GM18861 (cell line): Measurements from ENCODE around the gene ZNF609.
"Not testable (repeated sequence)": the region's sequence is repeated elsewhere in the genome, so short reads cannot be mapped to it uniquely, and the experiment has no call there.

Experiments
- ATAC-seq: cut with Tn5 transposase; IDR thresholded peaks from one replicate; pipeline ENCODE4 v1.9.1; 2021; ENCODE audit not compliant: unreplicated experiment

The ZNF609 gene

GRCh38 chr15:64574301-64575017, 114.1 kb downstream of the ZNF609 start:
- ATAC-seq: no peak

GRCh38 chr15:64580696-64581407, 120.5 kb downstream of the ZNF609 start:
- ATAC-seq: no peak

GRCh38 chr15:64581408-64581761, 121.0 kb downstream of the ZNF609 start:
- ATAC-seq: no peak

DNA sequence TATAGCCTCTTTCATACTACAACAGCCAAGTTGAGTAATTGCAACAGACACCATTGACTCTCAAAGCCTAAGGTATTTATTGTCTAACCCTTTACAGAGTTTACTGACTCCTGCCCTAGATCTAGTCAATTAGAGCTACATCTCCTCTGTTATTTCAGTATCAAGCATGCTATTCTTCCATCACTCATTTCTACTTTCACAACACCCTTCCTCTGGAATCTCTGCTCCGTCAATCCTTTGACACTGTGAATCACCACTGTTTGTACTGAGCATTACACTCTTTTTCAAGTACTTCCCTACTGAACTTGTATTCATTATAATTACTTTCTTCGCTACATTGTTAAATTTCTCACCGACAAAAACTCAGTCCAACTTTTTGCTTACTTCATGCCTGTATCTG, 121.8 kb downstream of the ZNF609 start:
- no peak for ATAC-seq

DNA sequence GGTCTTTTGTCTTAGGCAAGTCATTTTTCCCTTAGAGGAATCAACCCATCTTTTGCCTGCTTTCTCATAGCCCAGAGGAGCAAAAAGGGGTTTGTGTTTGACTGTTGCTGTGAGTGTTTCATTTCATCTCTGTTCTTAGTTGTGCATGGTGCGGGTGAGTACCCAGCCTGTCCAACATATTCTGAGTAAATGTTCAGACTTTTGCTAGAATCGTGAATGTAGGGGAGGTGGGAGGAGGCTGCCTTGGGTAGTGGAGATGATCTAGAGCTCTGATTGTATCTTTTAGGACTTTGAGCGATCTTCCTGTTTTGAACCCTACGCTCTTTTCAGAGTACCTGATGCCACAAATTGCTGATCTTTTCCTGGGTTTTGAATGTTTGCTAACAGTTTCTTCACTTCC, 123.1 kb downstream of the ZNF609 start:
- no peak for ATAC-seq

DNA sequence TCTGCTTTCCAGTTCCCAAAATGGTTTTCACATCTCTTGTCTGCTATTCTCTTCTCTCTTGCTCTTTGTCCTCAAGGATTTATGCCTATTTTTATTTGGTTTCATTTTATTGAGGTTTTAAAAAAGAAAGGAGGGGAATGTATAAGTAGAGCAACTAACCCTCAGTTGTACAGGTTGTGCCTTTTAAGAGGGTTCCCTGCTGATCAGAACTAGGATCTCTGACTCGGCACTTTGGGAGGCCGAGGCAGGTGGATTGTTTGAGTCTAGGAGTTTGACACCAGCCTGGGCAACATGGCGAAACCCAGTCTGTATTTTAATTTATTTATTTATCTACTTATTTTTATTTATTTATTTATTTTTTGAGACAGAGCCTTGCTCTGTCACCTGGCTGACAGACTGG, 123.6 kb downstream of the ZNF609 start:
- no peak for ATAC-seq

DNA sequence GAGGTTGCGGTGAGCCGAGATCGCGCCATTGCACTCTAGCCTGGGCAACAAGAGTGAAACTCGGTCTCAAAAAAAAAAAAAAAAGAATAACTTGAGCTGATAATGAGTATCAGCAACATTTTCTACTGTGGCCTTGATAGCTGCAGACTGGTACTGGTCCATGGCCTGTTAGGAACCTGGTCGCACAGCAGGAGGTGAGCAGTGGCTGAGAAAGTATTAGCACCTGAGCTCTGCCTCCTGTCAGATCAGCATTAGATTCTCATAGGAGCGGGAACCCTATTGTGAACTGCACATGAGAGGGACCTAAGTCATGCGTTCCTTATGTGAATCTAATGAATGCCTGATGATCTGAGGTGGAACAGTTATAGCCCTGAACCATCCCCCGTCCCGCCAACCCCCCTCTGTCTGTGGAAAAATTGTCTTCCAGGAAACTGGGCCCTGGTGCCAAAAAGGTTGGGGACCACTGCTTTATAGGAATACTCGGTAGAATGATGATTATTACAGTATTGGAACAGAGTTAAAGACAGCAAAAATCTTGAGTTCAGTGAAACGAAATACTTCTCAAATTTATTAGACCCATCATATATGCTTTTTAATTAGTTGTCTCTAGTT, 126.0 kb downstream of the ZNF609 start:
- no peak for ATAC-seq

GRCh38 chr15:64586984-64587383, 126.6 kb downstream of the ZNF609 start:
- no peak for ATAC-seq

DNA sequence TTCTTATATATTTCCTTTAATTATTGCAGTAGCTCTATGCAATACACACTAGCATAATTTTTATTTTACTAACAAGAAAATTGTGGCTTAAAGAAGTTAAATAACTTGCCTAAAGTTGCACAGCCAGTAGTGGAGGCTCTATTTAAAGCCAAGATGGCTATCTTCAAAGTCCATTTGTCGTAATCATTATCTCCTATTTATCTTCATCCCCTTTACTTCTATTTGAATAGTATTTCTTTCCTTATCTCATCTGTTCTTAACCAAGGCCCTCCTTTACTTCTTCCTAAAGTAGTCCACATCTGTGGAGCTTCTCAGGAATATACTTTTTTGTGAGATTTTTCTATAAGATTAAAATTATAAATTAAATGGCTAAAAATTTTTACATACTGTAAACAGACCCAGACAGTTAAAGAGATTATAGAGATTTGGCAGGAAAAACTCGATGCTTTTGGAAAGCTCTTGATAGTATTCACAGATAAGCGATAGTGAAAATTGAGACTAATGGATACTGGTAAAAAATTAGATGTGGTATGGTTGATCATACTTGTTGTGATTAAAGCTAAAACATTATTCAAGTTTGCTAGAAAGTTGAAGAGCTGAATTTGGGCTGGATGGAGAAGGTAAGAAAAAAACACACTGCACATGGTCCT, 129.2 kb downstream of the ZNF609 start:
- ATAC-seq: no peak

- not testable (repeated sequence) for ATAC-seq
These were observed 132.5 kb downstream of the ZNF609 start for GRCh38 chr15:64592845-64593244.

GRCh38 chr15:64596701-64597476, 136.5 kb downstream of the ZNF609 start:
- ATAC-seq: peak; percentile 44

GRCh38 chr15:64597477-64597822, 137.1 kb downstream of the ZNF609 start:
- no peak for ATAC-seq

DNA sequence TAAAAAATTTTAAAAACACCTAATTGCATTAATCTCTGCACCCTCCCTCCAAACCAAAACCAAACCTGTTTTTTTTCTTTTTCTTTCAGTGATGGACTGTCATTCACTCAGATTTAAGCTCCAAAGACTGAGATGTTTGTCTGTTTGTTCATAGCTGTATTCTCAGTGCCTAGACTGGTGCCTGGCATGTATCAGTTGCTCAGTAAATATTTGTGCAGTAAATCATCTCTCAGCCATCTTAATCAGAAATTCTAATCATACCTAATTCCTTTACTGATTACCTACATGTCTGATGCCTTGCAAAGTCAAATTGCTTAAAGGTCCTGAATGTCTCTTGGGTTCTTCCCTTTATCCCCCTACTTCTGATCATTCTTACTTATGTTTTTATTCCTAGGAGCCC, 138.8 kb downstream of the ZNF609 start:
- no peak for ATAC-seq

- no peak for ATAC-seq
These were observed 139.3 kb downstream of the ZNF609 start for GRCh38 chr15:64599716-64600115.

DNA sequence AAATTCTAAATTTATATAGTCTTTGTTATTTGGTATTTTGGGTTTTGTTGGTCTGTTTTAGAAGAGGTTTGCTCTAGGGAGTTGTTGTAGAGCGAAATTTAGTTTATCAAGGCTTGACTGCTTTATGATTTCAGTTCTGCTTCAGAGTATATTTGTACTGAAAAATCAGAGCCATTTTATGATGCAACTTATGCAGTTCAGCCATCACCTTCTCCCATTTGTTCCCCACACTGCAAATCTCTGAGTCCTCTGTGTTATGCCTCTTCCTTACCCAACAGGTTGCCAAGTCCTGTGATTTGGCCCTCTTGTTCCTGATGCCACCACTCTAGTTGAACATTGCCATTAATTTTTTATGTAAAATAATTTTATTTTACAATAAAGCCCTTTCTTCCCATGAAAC, 140.4 kb downstream of the ZNF609 start:
- ATAC-seq: no peak

DNA sequence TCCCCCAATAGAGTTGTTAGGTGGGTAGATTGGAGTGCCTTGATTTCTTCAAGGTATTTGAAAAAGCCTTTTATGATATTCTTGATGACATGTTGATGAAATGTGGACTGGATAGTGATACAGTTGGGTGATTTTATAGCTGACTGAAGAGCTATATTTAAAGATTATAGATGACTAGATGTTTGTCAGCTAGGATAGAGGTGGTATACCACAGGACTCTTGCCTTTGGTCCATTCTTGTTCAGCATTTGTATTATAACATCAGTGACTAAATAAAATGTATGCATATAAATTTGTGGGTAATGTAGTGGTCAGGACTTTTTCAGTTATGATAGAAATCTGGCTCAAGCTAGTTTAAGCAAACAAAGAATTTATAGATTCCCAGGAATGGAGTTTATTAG, 143.9 kb downstream of the ZNF609 start:
- no peak for ATAC-seq

- not testable (repeated sequence) for ATAC-seq
These were observed 147.0 kb downstream of the ZNF609 start for GRCh38 chr15:64607416-64607815.

- ATAC-seq: no peak
These were observed 150.0 kb downstream of the ZNF609 start for GRCh38 chr15:64610257-64610919.

- no peak for ATAC-seq
These were observed 150.8 kb downstream of the ZNF609 start for GRCh38 chr15:64611085-64611725.

GRCh38 chr15:64614519-64614918, 154.1 kb downstream of the ZNF609 start:
- no peak for ATAC-seq
